Esophagus squamous epithelium (tissue), 4 donors: ENCODE data around the gene RNF225.

ENCODE experiments used
- POLR2A ChIP-seq, 4 donors: fragments of 450-650 bp; IDR thresholded peaks; one replicate each; pipeline ENCODE4 v1.6.1; 2017; ENCODE audit warnings: antibody characterized with exemption in 4 of 4, mild to moderate bottlenecking in 4 of 4, moderate library complexity in 3 of 4
- TF ChIP-seq, protein P1 (sequence below), 6 experiments: fragments of 450-650 bp in 4 of 6; fragments of 200-600 bp in 2 of 6; sonication (generic) in 2 of 6; IDR thresholded peaks; one replicate each; pipeline ENCODE4 v1.5.1; 2016 to 2019; ENCODE audit warnings: antibody characterized with exemption in 6 of 6, mild to moderate bottlenecking in 4 of 6, moderate library complexity in 4 of 6

DNA sequence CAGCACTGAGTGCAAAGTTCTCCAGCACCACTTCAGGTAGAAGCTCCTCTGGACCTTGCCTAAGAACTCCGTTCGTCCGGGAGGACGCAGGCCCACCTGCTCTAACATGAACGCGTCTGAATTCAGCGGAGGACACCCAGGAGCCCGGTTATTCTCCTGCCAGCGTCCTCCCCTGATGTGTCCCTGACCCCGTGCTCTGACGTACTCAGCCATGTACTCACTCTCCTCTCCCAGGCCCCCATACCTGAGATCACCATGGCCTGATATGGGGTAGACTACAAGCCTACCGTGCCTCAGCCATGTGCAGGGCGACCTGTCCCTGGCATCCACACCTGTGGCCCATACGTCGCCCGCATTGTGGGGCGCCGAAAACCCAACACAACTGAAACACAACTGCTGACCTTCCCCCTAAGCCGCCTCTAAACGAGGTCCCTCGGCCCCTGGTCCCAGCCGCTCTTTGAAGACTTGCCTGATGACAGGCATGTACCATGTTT, 12.2 kb downstream of the RNF225 start:
- TF ChIP-seq POLR2A (IDR thresholded peaks at IDR 0.05), result no peak
- TF ChIP-seq, protein P1, sequence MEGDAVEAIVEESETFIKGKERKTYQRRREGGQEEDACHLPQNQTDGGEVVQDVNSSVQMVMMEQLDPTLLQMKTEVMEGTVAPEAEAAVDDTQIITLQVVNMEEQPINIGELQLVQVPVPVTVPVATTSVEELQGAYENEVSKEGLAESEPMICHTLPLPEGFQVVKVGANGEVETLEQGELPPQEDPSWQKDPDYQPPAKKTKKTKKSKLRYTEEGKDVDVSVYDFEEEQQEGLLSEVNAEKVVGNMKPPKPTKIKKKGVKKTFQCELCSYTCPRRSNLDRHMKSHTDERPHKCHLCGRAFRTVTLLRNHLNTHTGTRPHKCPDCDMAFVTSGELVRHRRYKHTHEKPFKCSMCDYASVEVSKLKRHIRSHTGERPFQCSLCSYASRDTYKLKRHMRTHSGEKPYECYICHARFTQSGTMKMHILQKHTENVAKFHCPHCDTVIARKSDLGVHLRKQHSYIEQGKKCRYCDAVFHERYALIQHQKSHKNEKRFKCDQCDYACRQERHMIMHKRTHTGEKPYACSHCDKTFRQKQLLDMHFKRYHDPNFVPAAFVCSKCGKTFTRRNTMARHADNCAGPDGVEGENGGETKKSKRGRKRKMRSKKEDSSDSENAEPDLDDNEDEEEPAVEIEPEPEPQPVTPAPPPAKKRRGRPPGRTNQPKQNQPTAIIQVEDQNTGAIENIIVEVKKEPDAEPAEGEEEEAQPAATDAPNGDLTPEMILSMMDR (IDR thresholded peaks at IDR 0.05), result no peak
